Stimulated activated CD4-positive, alpha-beta T cell treated with anti-CD3 and anti-CD28 coated beads, TNF-alpha, amount 100 ng/mL, for 24 hours (primary cell): ENCODE measurements around the gene ATP8B1.

Experiments used
- DNase-seq, 3 experiments: peaks; one replicate each; pipeline ENCODE4 v3.0.0-alpha.2; 2020; ENCODE audit warnings: low read depth in 3 of 3

Gene ATP8B1

DNA sequence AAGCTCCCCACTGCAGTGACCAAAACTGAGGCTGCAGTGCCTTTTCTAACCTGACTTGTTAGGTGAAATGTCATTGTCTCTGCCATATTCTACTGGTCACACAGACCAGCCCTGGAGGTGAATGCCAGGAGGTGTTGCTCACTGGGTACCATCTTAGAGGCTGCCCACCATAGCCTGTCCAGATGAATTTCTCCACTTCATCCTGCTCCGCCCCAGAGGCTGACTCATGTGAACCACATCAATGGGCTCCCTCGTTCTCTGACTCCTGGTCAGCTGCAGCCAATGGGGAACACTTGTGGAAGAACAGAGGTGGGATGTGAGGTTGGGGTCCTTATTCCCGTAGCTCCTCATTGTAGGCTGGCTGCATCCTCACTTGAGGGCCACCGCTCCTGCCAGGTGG, 178.1 kb downstream of the ATP8B1 start:
- no peak for DNase-seq

DNA sequence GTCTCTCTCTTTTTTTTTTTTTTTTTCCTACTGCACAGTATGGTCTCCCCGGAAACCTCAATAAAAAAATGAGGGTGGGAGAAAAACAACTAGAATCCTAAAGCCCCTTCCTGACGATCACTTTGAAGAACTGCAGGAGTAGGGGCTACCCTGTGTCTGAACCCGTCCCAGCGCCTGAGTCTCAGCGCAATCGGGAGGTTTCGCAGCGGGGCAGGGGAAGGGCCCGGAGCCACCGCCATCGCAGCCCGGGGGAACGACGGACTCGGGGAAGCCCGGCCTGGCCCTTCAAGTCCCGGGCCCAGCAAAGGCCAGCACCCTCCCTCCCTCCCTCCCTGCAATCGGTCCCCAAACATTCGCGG, 181.9 kb downstream of the ATP8B1 start:
- peak in 1 of 3 experiments; percentile 16 for DNase-seq

DNA sequence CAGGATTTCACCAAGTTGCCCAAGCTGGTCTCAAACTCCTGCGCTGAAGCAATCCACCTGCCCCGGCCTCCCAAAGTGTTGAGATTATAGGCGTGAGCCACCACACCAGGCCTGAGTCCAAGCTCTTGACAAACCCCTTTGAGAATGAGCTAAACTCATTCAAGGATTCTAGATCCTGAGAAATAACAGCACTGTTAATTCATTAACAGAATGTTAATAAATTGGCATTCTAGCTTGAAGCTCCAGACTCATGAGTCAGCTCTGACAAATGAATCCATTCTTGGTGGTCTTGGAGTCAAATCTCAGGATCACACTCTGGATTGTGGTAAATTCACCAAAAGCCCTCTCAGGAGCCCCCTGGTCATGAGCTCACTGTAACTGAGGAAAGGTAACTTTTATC, 183.2 kb downstream of the ATP8B1 start:
- no peak for DNase-seq

DNA sequence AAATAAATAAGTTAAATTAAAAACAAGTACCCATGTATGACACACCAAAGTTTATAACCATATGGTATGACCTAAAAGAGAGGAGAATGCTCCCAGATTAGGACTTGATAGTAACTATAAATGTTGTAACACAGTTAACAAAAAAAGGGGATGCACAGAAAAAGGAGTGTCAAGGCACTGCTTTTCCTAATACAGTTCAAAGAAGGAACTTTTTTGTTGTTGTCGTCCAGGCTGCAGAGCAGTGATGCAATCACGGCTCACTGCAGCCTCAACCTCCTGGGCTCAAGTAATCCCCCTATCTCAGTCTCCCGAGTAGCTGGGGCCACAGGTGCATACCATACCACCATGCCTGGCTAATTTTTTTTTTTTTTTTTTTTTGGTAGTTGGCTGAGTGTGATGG, 184.2 kb downstream of the ATP8B1 start:
- DNase-seq, result no peak

DNA sequence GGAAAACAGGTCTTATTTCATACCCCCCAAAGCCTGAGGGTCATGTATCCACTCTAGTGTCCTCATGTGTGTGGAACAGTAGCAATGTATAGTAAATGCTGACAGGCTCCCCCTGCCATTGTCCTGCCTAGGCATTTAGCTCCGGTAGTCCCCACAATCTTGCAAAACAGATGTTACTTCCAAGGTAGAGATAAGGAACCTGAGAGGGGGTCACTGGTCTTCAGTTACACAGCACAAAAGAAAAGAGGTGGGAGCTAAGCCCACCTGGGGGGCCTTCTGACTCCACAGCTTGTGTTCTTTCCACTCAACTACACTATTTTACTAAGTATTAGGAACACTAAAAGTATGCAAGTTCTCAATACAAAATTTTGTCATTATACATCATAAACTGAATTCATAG, 199.2 kb downstream of the ATP8B1 start:
- DNase-seq, result no peak
